ENCODE results near the gene ZDHHC14.

ZDHHC14 gene

GRCh38 chr6:157520596-157521361 is 139.8 kb downstream of the ZDHHC14 start:
- no peak for DNase-seq

GRCh38 chr6:157521362-157522335 is 140.7 kb downstream of the ZDHHC14 start:
- DNase-seq, result no peak

GRCh38 chr6:157522472-157522871 is 141.5 kb downstream of the ZDHHC14 start:
- no peak for DNase-seq

GRCh38 chr6:157524735-157525134 is 143.7 kb downstream of the ZDHHC14 start:
- DNase-seq, result no peak

- DNase-seq, result no peak
Observed at GRCh38 chr6:157525292-157525889, 144.4 kb downstream of the ZDHHC14 start.

- DNase-seq, result no peak
Observed at GRCh38 chr6:157525918-157526425, 145.0 kb downstream of the ZDHHC14 start.

- no peak for DNase-seq
Observed at GRCh38 chr6:157527471-157527907, 146.5 kb downstream of the ZDHHC14 start.

- no peak for DNase-seq
Observed at GRCh38 chr6:157528931-157529653, 148.1 kb downstream of the ZDHHC14 start.

- DNase-seq, result no peak
Observed at GRCh38 chr6:157529654-157530039, 148.7 kb downstream of the ZDHHC14 start.

- DNase-seq, result no peak
Observed at GRCh38 chr6:157530126-157530525, 149.1 kb downstream of the ZDHHC14 start.

- DNase-seq, result no peak
Observed at GRCh38 chr6:157530724-157531168, 149.8 kb downstream of the ZDHHC14 start.

GRCh38 chr6:157531169-157531985 is 150.4 kb downstream of the ZDHHC14 start:
- DNase-seq, result no peak

GRCh38 chr6:157531986-157532365 is 151.0 kb downstream of the ZDHHC14 start:
- DNase-seq, result no peak

- no peak for DNase-seq
Observed at GRCh38 chr6:157533048-157533871, 152.3 kb downstream of the ZDHHC14 start.

GRCh38 chr6:157534134-157534871 is 153.3 kb downstream of the ZDHHC14 start:
- DNase-seq, result no peak

GRCh38 chr6:157534977-157535339 is 154.0 kb downstream of the ZDHHC14 start:
- no peak for DNase-seq

GRCh38 chr6:157535340-157536222 is 154.6 kb downstream of the ZDHHC14 start:
- no peak for DNase-seq

GRCh38 chr6:157536223-157536545 is 155.2 kb downstream of the ZDHHC14 start:
- no peak for DNase-seq

GRCh38 chr6:157537556-157537955 is 156.6 kb downstream of the ZDHHC14 start:
- DNase-seq, result no peak

All from stimulated activated CD4-positive, alpha-beta T cell treated with anti-CD3 and anti-CD28 coated beads, Interleukin-4, amount 100 ng/mL, for 4 hours (primary cell).